ENCODE results near the gene PAPOLA. TPM values are rescaled to one million over a fixed set of nuclear protein-coding genes. Genes with fewer than 3 reads are reported as not detected.

Gene PAPOLA
- total RNA-seq, 6 experiments from 2014 or later: 68.0 to 102 (median 88.1) TPM

- Histone ChIP-seq H3K4me3 (no peak overlapping the region), H3K27me3 (no peaks in the 10 kb centered on the region), H3K36me3 (peaks cover 0 to 4% (median 0%) of the 10 kb centered on the region in 4 donors), H3K4me1 (peaks cover 0 to 19% (median 10%) of the 10 kb centered on the region in 4 donors), H3K27ac (peak overlapping the region in 1 of 3 donors; percentile 10), H3K9me3 (no peaks in the 10 kb centered on the region)
- TF ChIP-seq CTCF (IDR thresholded peaks at IDR 0.05) (no peak), POLR2A (IDR thresholded peaks at IDR 0.05) (no peak)
- ATAC-seq: peak in 3 of 4 donors; percentile 23 to 49 (median 25)
- 91% methylated on average over 2 of the region's 2 CpGs for WGBS (ENCODE audit: insufficient coverage, low coverage, low lambda C conversion rate, missing lambda C conversion rate)
- DNase-seq: no peak
- intact Hi-C loops (cut with DNase I): no loop called here
These were observed 72.0 kb downstream of the PAPOLA start for GRCh38 chr14:96574171-96574632.

GRCh38 chr14:96574633-96575632 is 72.8 kb downstream of the PAPOLA start:
- Histone ChIP-seq H3K36me3 (peaks cover 0 to 4% (median 0%) of the 10 kb centered on the region in 4 donors), H3K9me3 (no peaks in the 10 kb centered on the region), H3K27me3 (no peaks in the 10 kb centered on the region), H3K4me3 (no peak overlapping the region), H3K4me1 (peaks cover 0 to 19% (median 10%) of the 10 kb centered on the region in 4 donors), H3K27ac (peak overlapping the region in 1 of 3 donors; percentile 10)
- intact Hi-C loops (cut with DNase I): no loop called here
- TF ChIP-seq POLR2A (IDR thresholded peaks at IDR 0.05) (no peak), CTCF (IDR thresholded peaks at IDR 0.05) (no peak)
- ATAC-seq (peak; percentile 82 to 89 (median 87)), DNase-seq (no peak)
- 47% methylated on average over 6 of the region's 6 CpGs for WGBS (ENCODE audit: insufficient coverage, low coverage, low lambda C conversion rate, missing lambda C conversion rate)

GRCh38 chr14:96576359-96576758 is 74.2 kb downstream of the PAPOLA start:
- intact Hi-C loops (cut with DNase I): no loop called here
- TF ChIP-seq CTCF (IDR thresholded peaks at IDR 0.05): no peak
- TF ChIP-seq POLR2A (IDR thresholded peaks at IDR 0.05): no peak
- Histone ChIP-seq H3K36me3 (peaks cover 0 to 4% (median 0%) of the 10 kb centered on the region in 4 donors), H3K27me3 (no peaks in the 10 kb centered on the region), H3K4me3 (no peak overlapping the region), H3K4me1 (peaks cover 0 to 19% (median 10%) of the 10 kb centered on the region in 4 donors), H3K27ac (no peak overlapping the region), H3K9me3 (no peaks in the 10 kb centered on the region)
- 79% methylated on average over 4 of the region's 6 CpGs for WGBS (ENCODE audit: insufficient coverage, low coverage, low lambda C conversion rate, missing lambda C conversion rate)
- DNase-seq (no peak), ATAC-seq (no peak)

GRCh38 chr14:96576937-96577336 is 74.8 kb downstream of the PAPOLA start:
- no peak overlapping the region for H3K27ac ChIP-seq
- peaks cover 0 to 4% (median 0%) of the 10 kb centered on the region in 4 donors for H3K36me3 ChIP-seq
- H3K9me3 ChIP-seq: no peaks in the 10 kb centered on the region
- intact Hi-C loops (cut with DNase I): no loop called here
- TF ChIP-seq POLR2A (IDR thresholded peaks at IDR 0.05): no peak
- TF ChIP-seq CTCF (IDR thresholded peaks at IDR 0.05): no peak
- no peak overlapping the region for H3K4me3 ChIP-seq
- H3K27me3 ChIP-seq: no peaks in the 10 kb centered on the region
- peaks cover 0 to 19% (median 10%) of the 10 kb centered on the region in 4 donors for H3K4me1 ChIP-seq
- DNase-seq (no peak), ATAC-seq (no peak)
- 54% methylated on average over 2 of the region's 3 CpGs for WGBS (ENCODE audit: insufficient coverage, low coverage, low lambda C conversion rate, missing lambda C conversion rate)
